ENCODE data around the gene MMEL1. TPM values are rescaled to one million over a fixed set of nuclear protein-coding genes. Genes with fewer than 3 reads are reported as not detected.

Gene MMEL1
- total RNA-seq, 1 experiment from 2014 or later, result not detected

- intact Hi-C loops (cut with micrococcal nuclease), result no loop called here
Measured at GRCh38 chr1:2636733-2637132, 3.9 kb upstream of the MMEL1 start.

GRCh38 chr1:2635361-2636010 lies 2.7 kb upstream of the MMEL1 start:
- BruUV-seq (replicated peaks), result no TSS peak
- intact Hi-C loops (cut with micrococcal nuclease), result no loop called here

More at GRCh38 chr1:2636733-2637132, 3.9 kb upstream of the MMEL1 start:
- H3K9me2 ChIP-seq (replicated peaks; ENCODE audit: low read length), result no peaks in the 10 kb centered on the region
- H3K4me1 ChIP-seq (ENCODE audit: insufficient read depth, low read length), result no peaks in the 10 kb centered on the region
- H3K4me2 ChIP-seq (ENCODE audit: low read length), result no peak overlapping the region
- H3K27ac ChIP-seq (ENCODE audit: low read length), result no peak overlapping the region
- DNase-seq (no peak), ATAC-seq (no peak)
- H3K79me2 ChIP-seq (ENCODE audit: low read length), result no peaks in the 10 kb centered on the region
- no peak overlapping the region for H2AFZ ChIP-seq (ENCODE audit: low read length)
- H4K20me1 ChIP-seq (ENCODE audit: low read length), result no peaks in the 10 kb centered on the region
- POLR2A ChIA-PET (ENCODE audit: unreplicated experiment), result no interaction called here
- no peaks in the 10 kb centered on the region for H3K36me3 ChIP-seq (ENCODE audit: low read depth, low read length)
- no peak overlapping the region for H3K9ac ChIP-seq (ENCODE audit: low read length)
- H3K9me3 ChIP-seq (ENCODE audit: low read length), result peaks cover 8% of the 10 kb centered on the region; the same call in 1 of the 2 replicates
- H3K27me3 ChIP-seq (ENCODE audit: low read length), result 0 out of 2 replicates have a peak, but pooled peaks cover 6% of the 10 kb centered on the region
- no peaks in the 10 kb centered on the region for H3F3A ChIP-seq (ENCODE audit: low read length, unreplicated experiment)
- no peak overlapping the region for H3K4me3 ChIP-seq (ENCODE audit: low read length)
- no TSS peak for BruUV-seq (replicated peaks)
- CTCF ChIA-PET, result no interaction called here
- no peak for TF ChIP-seq CTCF (conservative IDR thresholded peaks at IDR 0.05; ENCODE audit: low read depth, low read length)
- TF ChIP-seq EZH2phosphoT487 (IDR thresholded peaks at IDR 0.05; ENCODE audit: borderline replicate concordance, low read length), result no peak
- no peak for TF ChIP-seq EZH2 (IDR thresholded peaks at IDR 0.05; ENCODE audit: low read length, unreplicated experiment)

More at GRCh38 chr1:2635361-2636010, 2.7 kb upstream of the MMEL1 start:
- H3K4me2 ChIP-seq (ENCODE audit: low read length), result no peak overlapping the region
- H3K27ac ChIP-seq (ENCODE audit: low read length), result no peak overlapping the region
- no peaks in the 10 kb centered on the region for H4K20me1 ChIP-seq (ENCODE audit: low read length)
- TF ChIP-seq CTCF (conservative IDR thresholded peaks at IDR 0.05; ENCODE audit: low read depth, low read length), result no peak
- no peak for TF ChIP-seq EZH2 (IDR thresholded peaks at IDR 0.05; ENCODE audit: low read length, unreplicated experiment)
- no peak for TF ChIP-seq EZH2phosphoT487 (IDR thresholded peaks at IDR 0.05; ENCODE audit: borderline replicate concordance, low read length)
- no peaks in the 10 kb centered on the region for H3K36me3 ChIP-seq (ENCODE audit: low read depth, low read length)
- peak; percentile 11 for ATAC-seq
- no peak overlapping the region for H3K4me3 ChIP-seq (ENCODE audit: low read length)
- H3F3A ChIP-seq (ENCODE audit: low read length, unreplicated experiment), result no peaks in the 10 kb centered on the region
- H2AFZ ChIP-seq (ENCODE audit: low read length), result no peak overlapping the region
- H3K9me2 ChIP-seq (replicated peaks; ENCODE audit: low read length), result no peaks in the 10 kb centered on the region
- POLR2A ChIA-PET (ENCODE audit: unreplicated experiment), result no interaction called here
- H3K4me1 ChIP-seq (ENCODE audit: insufficient read depth, low read length), result no peaks in the 10 kb centered on the region
- CTCF ChIA-PET, result no interaction called here
- peaks cover 6% of the 10 kb centered on the region; the same call in 1 of the 2 replicates for H3K27me3 ChIP-seq (ENCODE audit: low read length)
- H3K9ac ChIP-seq (ENCODE audit: low read length), result no peak overlapping the region
- DNase-seq, result no peak
- H3K9me3 ChIP-seq (ENCODE audit: low read length), result peaks cover 8% of the 10 kb centered on the region; the same call in 1 of the 2 replicates
- no peaks in the 10 kb centered on the region for H3K79me2 ChIP-seq (ENCODE audit: low read length)
